Measurements from ENCODE around the gene RFX1.
"Not testable (repeated sequence)": the region's sequence is repeated elsewhere in the genome, so short reads cannot be mapped to it uniquely, and the experiment has no call there.

Gene RFX1

GRCh38 chr19:13978351-13979243, 27.5 kb downstream of the RFX1 start:
- DNase-seq, result no peak

DNA sequence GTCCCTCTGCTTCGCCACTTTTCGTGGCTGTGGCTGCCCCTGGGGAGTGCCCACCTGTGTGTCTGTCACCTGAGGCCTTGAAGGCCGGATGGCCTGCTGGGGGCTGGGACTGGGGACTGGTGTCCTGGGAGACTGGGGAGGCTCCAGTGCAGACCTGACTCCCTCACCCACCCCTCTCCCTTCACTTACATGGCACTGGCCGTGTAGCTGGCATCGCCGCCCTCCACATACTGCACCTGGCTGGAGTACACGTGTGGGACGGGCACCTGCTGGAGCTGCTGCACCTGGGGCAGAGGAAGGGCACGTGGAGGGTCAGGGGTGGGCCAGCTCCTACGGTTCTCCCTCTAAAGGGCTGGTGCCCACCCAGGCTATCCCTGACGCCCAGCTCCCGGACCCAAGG, 28.3 kb downstream of the RFX1 start:
- DNase-seq, result no peak

DNA sequence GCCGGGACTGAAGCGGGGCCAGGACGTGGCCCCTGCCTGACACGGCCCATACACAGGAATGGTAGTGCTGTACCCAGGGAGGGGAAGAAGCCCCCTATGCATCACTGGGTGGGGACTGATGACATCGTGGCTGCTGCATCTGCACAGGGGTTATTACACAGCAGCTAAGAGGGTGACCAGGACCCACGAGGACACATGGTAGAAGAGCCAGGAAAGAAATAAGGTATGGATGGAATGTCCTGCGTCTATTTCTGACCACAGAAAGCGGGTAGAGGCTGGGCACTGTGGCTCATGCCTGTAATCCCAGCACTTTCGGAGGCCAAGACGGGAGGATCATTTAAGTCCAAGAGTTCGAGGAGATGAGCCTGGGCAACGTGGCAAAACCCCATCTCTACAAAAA, 29.7 kb downstream of the RFX1 start:
- no peak for DNase-seq

DNA sequence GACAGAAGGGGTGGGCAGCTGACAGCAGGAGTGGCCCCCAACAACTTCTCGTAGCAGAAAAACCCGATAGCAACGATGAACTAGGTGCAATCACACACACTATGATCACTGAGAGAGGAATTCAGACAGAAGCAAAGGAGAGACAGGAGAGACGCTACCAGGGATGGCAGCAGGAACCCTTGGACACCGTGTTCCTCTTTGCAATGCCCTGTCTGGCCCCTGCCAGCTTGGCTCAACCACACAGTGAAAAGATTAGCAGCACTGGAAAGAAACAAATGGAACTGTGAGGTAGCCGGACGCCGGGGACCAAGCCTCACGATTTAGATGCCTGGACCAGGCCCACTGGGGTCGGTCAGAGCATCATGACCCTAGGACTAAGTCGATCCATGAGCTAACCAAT, 30.2 kb downstream of the RFX1 start:
- no peak for DNase-seq

- no peak for DNase-seq
Observed at GRCh38 chr19:13974073-13974472, 32.0 kb downstream of the RFX1 start.

- DNase-seq, result not testable (repeated sequence)
Observed at GRCh38 chr19:13973479-13973878, 32.6 kb downstream of the RFX1 start.

GRCh38 chr19:13972368-13973155, 33.6 kb downstream of the RFX1 start:
- DNase-seq, result no peak

DNA sequence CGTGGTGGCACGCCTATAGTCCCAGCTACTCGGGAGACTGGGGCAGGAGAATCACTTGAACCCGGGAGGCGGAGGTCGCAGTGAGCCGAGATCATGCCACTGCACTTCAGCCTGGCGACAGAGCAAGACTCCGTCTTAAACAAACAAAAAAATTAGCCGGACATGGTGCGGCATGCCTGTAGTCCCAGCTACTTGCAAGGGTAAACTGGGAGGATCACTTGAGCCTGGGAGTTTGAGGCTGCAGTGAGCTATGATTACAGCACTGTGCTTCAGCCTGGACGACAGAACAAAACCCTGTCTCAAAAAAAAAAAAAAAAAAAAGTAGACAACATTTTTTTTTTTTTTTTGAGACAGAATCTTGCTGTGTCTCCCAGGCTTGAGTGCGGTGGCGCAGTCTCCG, 34.3 kb downstream of the RFX1 start:
- DNase-seq, result not testable (repeated sequence)

- no peak for DNase-seq
Observed at GRCh38 chr19:13969897-13970296, 36.2 kb downstream of the RFX1 start.

DNA sequence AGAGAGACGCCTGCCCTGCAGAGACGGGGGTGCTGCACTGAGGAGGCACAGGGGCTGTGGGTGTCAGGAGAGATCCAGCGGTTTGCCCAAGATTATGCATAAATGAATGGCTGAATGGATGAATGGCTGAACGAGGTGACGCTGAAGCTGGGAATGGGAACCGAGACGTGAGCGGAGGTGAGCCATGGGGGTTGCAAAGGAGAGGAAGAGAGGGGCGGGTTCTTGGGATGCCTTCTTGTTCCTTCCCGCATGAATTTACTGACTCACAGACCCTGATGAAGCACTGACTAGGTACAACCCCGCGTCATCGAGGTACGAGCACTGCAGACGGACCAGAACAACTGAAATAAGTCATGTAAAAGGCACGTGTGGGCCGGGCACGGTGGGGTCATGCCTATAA, 37.1 kb downstream of the RFX1 start:
- no peak for DNase-seq

- no peak for DNase-seq
Observed at GRCh38 chr19:13968383-13968935, 37.7 kb downstream of the RFX1 start.

- not testable (repeated sequence) for DNase-seq
Observed at GRCh38 chr19:13967206-13967605, 38.9 kb downstream of the RFX1 start.

GRCh38 chr19:13966684-13967128, 39.4 kb downstream of the RFX1 start:
- no peak for DNase-seq

DNA sequence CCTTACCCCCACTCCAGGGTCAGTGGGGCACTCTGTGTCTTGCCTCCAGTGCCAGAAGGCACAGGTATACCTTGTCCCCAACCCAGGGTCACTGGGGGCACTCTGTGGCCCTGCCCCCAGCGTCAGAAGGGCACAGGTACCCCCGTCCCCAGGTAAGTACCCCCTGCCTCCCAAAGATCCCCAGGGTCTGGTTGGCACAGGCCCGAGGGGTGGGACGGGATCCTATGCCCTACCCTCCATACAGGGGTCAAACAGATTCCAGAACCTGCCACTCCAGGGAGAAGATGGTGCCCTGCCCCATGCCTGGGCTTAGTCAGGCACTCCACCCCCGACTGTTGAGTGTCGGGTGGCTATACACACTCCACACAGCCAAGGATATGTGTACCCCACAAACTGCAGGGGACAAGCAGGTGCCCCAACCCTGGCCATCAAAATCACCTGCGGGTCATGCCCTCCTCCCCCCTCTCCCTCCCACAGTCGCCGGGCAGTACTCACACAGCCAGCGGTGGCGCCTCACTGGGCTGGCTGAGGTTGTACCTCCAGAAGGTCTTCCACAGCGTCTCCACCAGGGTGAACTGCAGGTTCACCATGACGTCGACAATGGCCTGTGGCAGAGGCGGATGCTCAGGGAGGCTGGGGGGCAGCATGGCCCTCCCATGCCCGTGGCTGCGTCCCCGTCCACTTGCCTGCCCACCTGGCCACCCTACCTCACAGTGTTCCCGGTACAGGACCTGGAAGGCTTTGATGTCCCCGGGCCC, 40.0 kb downstream of the RFX1 start:
- no peak for DNase-seq

DNA sequence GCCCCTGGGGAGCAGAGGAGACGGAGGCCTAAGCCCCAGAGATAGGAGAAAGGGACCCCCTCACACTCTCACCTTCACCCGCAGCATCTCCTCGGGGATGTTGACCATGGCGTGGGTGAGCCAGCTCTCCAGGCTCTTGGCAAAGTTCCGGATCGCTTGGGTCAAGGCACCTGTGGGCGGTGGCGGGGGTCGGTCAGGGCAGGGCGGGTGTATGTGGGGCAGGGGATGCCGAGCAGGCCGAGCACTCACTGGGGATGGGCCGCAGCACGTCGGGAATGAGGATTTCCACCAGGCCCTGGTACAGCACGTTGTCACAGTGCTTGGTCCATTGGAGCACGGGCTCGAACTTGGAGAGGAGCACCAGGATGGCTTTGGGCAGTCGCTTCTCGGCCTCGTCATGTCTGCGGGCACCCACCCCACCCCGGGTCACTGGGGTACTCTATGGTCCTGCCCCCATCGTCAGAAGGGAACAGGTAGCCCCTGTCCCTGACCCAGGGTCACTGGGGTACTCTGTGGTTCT, 40.7 kb downstream of the RFX1 start:
- no peak for DNase-seq

DNA sequence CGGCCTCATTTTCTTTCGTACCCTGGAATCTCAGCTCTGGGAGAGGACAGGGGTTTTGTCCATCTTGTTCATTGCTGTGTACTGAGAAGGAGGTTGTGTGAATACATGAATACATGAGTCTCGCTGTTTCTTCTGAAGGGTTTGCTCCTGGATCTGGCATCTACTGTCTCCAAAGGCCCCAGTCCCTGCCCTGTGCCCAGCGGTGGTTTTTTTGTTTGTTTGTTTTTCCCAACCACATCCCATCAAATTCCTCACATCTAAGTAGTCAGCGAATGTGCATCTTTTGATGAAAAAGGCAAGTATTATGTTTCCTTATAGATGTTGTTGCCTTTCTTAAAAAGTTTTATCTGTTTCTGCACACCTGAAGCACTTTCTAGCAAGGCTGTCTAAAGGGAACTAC, 41.3 kb downstream of the RFX1 start:
- no peak for DNase-seq

- no peak for DNase-seq
Observed at GRCh38 chr19:13963603-13964105, 42.5 kb downstream of the RFX1 start.

DNA sequence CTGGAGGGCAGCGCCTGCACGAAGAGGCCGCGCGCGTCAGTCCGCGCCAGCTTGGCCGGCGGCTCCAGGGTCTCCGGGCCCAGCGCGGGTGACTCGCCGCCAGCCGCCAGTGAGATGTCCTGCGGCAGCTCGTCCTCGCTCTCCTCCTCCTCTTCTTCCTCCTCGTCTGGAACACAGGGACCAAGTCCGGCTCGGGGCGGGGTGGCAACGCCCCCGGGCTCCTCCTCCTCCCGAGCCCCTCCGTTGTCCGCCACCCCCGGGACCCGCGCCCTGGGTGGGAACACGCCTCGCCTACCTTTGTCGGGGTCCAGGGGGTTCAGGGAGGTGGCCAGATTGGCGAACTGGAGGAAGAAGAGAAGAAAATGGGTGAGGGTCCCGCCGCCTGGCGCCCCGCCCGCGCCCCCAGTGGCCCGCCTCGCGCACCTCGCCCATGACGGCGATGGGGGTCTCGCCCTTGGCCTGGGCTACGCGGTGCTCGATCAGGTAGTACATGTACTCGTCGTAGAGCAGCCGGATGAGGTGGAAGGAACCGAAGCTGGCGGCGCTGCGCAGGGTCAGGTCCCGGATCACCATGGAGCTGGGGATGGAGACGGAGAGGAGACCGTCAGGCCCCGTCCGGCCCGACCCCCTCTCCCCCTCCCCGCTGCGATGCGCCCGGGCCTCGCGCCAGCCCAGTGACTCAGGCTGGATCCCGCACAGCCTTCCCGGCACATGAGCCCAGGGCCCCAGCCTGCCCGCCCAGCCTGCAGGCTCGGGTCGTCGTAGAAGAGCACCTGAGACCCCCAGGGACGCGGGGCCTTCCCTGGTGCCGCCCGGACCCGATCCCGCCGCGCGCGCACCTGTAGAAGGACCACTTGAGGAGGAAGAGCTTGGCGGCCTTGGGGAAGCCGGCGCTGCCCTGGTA, 43.2 kb downstream of the RFX1 start:
- no peak for DNase-seq

GRCh38 chr19:13961826-13962698, 44.1 kb downstream of the RFX1 start:
- no peak for DNase-seq
